Keratinocyte (primary cell): Measurements from ENCODE around the gene LRFN5. TPM values are rescaled to one million over a fixed set of nuclear protein-coding genes. Genes with fewer than 3 reads are reported as not detected.

ENCODE experiments used
- DNase-seq: peaks from one replicate; pipeline ENCODE4 v3.0.0-alpha.2; 2011; ENCODE audit warnings: low read depth, missing footprints, low spot score
- FAIRE-seq: peaks from 2 replicates; lab custom pipeline; 2011; peaks lifted over from hg19 to GRCh38; lab: Jason Lieb, UNC
- H2AFZ ChIP-seq: 2 replicates; pipeline ENCODE4 v1.6.0; 2012; ENCODE audit warnings: low read length, control low read depth, inconsistent platforms; ENCODE audit not compliant: control insufficient read depth
- H3K27ac ChIP-seq: 2 replicates; pipeline ENCODE4 v1.5.1; 2011; ENCODE audit warnings: low read length; ENCODE audit not compliant: control insufficient read depth, insufficient read depth
- H3K27me3 ChIP-seq: 3 replicates; pipeline ENCODE4 v1.6.0; 2011; ENCODE audit warnings: low read length; ENCODE audit not compliant: control insufficient read depth, insufficient read depth; ENCODE audit errors: extremely low read depth
- H3K36me3 ChIP-seq, 2 experiments: 2 replicates in 1 of 2; 3 replicates in 1 of 2; pipeline ENCODE4 v1.5.1; 2011; ENCODE audit warnings: low read length in 2 of 2, mild to moderate bottlenecking in 1 of 2; ENCODE audit not compliant: control insufficient read depth in 2 of 2, insufficient read depth in 2 of 2; ENCODE audit errors: extremely low read depth in 1 of 2
- H3K4me1 ChIP-seq: 3 replicates; pipeline ENCODE4 v1.5.1; 2011; ENCODE audit warnings: low read length; ENCODE audit not compliant: control insufficient read depth, insufficient read depth; ENCODE audit errors: extremely low read depth
- H3K4me2 ChIP-seq: 3 replicates; pipeline ENCODE4 v1.6.0; 2011; ENCODE audit warnings: low read depth, low read length; ENCODE audit not compliant: control insufficient read depth, insufficient read depth; ENCODE audit errors: extremely low read depth
- H3K4me3 ChIP-seq, 3 experiments: fragments of 200-600 bp in 1 of 3; sonication (generic) in 1 of 3; 2 replicates in 2 of 3; 3 replicates in 1 of 3; pipeline ENCODE4 v1.5.1; 2011 to 2016; ENCODE audit warnings: low read length in 3 of 3, mild to moderate bottlenecking in 3 of 3, control low read depth in 2 of 3, inconsistent platforms in 1 of 3, low read depth in 1 of 3, mixed read lengths in 1 of 3, mixed run types in 1 of 3, moderate library complexity in 1 of 3; ENCODE audit not compliant: control insufficient read depth in 2 of 3, insufficient read depth in 2 of 3; ENCODE audit errors: extremely low read depth in 1 of 3
- H3K79me2 ChIP-seq: 2 replicates; pipeline ENCODE4 v1.6.0; 2012; ENCODE audit warnings: low read length; ENCODE audit not compliant: control insufficient read depth, insufficient read depth
- H3K9ac ChIP-seq: 3 replicates; pipeline ENCODE4 v1.6.0; 2011; ENCODE audit warnings: low read length; ENCODE audit not compliant: control insufficient read depth, insufficient read depth; ENCODE audit errors: extremely low read depth
- H3K9me1 ChIP-seq: 3 replicates; pipeline ENCODE4 v1.6.0; 2011; ENCODE audit warnings: low read length; ENCODE audit not compliant: control insufficient read depth, insufficient read depth; ENCODE audit errors: extremely low read depth
- H3K9me3 ChIP-seq: 2 replicates; pipeline ENCODE4 v1.5.1; 2012; ENCODE audit warnings: low read depth, low read length; ENCODE audit not compliant: control insufficient read depth
- H4K20me1 ChIP-seq: 3 replicates; pipeline ENCODE4 v1.6.0; 2011; ENCODE audit warnings: low read length; ENCODE audit not compliant: control insufficient read depth, insufficient read depth; ENCODE audit errors: extremely low read depth
- EZH2 ChIP-seq: IDR thresholded peaks from one replicate; pipeline ENCODE4 v1.6.1; 2012; ENCODE audit warnings: inconsistent platforms, mild to moderate bottlenecking, low read length, moderate library complexity
- dilution Hi-C: fragments of 300-500 bp; cut with MboI; formaldehyde crosslinking; loops from one replicate; pipeline ENCODE4 v1.7.0; 2020; ENCODE audit warnings: low sequenced_read_pairs; ENCODE audit not compliant: extremely low pct_ligation_motif_present
- polyA plus RNA-seq, 5 experiments: library from polyadenylated mRNA; depleted of rRNA in 3 of 5; stranded (reverse) in 3 of 5; stranded (forward) in 1 of 5; unstranded in 1 of 5; fragments of >200 nt; gene quantifications; 1 replicate in 1 of 5; 2 replicates in 3 of 5; 3 replicates in 1 of 5; pipeline versions ENCODE4 v1.2.1 to v1.2.3, GENCODE V29; 2011 to 2012; ENCODE audit warnings: missing spikeins in 2 of 5, low read depth in 1 of 5, low replicate concordance in 1 of 5
- TF ChIP-seq, protein P1 (sequence below), 3 experiments: IDR thresholded peaks in 1 of 3; conservative IDR thresholded peaks in 1 of 3; optimal IDR thresholded peaks in 1 of 3; 2 replicates in 2 of 3; 3 replicates in 1 of 3; pipeline versions ENCODE3 to v1.5.1; 2011; ENCODE audit warnings: low read length in 3 of 3, mild to moderate bottlenecking in 3 of 3, moderate library complexity in 2 of 3, control low read depth in 1 of 3, inconsistent platforms in 1 of 3; ENCODE audit not compliant: insufficient read depth in 2 of 3; ENCODE audit errors: extremely low read depth in 1 of 3

LRFN5 gene
- polyA plus RNA-seq, 1 donor (not counting 4 experiments of a cell fraction or from before 2014, with no cell fraction given), result not detected

DNA sequence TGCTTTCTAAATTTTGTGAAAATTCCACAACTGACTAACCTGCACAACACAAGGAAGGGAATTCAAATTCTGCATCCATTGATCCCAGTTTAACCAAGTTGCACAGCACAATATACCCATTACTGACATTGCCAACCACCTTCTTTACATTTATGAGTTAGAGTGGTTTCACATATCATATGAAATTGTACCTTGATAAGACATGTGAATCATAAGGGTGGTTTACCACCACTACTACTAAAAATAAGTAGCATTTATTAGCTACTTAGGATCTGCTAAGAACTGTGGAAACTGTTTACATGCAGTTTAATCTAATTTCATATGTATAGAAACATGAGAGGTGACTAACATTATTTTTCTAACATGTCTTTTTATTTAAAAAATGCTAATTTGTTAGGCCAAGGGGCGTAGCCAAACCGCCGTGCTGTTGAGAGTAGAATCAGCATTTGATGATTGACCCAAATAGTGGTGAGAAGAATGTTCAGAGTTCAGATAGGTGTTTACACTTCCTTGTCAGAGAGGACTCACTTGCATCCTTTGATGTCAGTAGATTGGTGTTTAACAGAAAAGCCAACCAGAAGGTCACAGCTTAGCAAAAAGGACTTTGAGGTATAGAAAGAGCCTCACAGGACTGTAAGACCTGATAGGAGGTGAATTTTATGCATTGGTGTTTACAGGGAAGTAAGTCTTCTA lies 56.2 kb downstream of the LRFN5 start:
- Histone ChIP-seq H3K79me2 (no peaks in the 10 kb centered on the region), H3K27me3 (no peaks in the 10 kb centered on the region), H3K36me3 (no peaks in the 10 kb centered on the region), H3K9me3 (no peaks in the 10 kb centered on the region), H3K4me3 (no peak overlapping the region), H3K27ac (no peak overlapping the region), H3K9me1 (no peaks in the 10 kb centered on the region), H3K4me1 (no peaks in the 10 kb centered on the region), H2AFZ (no peak overlapping the region), H3K9ac (no peak overlapping the region), H4K20me1 (no peaks in the 10 kb centered on the region), H3K4me2 (no peak overlapping the region)
- FAIRE-seq (no peak), DNase-seq (no peak)
- dilution Hi-C loops, result no loop called here
- TF ChIP-seq EZH2, result no peak
- TF ChIP-seq, protein P1, sequence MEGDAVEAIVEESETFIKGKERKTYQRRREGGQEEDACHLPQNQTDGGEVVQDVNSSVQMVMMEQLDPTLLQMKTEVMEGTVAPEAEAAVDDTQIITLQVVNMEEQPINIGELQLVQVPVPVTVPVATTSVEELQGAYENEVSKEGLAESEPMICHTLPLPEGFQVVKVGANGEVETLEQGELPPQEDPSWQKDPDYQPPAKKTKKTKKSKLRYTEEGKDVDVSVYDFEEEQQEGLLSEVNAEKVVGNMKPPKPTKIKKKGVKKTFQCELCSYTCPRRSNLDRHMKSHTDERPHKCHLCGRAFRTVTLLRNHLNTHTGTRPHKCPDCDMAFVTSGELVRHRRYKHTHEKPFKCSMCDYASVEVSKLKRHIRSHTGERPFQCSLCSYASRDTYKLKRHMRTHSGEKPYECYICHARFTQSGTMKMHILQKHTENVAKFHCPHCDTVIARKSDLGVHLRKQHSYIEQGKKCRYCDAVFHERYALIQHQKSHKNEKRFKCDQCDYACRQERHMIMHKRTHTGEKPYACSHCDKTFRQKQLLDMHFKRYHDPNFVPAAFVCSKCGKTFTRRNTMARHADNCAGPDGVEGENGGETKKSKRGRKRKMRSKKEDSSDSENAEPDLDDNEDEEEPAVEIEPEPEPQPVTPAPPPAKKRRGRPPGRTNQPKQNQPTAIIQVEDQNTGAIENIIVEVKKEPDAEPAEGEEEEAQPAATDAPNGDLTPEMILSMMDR (optimal IDR thresholded peaks at IDR 0.05 in 1 of 3, IDR thresholded peaks at IDR 0.05 in 1 of 3, conservative IDR thresholded peaks at IDR 0.05 in 1 of 3; ENCODE audit: extremely low read depth in 1 of 3, insufficient read depth in 2 of 3, low read length in 3 of 3), result no peak

GRCh38 chr14:41663473-41663850 lies 56.8 kb downstream of the LRFN5 start:
- Histone ChIP-seq H4K20me1 (no peaks in the 10 kb centered on the region), H3K36me3 (no peaks in the 10 kb centered on the region), H3K9me3 (no peaks in the 10 kb centered on the region), H3K4me2 (no peak overlapping the region), H3K27ac (no peak overlapping the region), H3K4me1 (no peaks in the 10 kb centered on the region), H3K9ac (no peak overlapping the region), H3K79me2 (no peaks in the 10 kb centered on the region), H3K4me3 (no peak overlapping the region), H3K27me3 (no peaks in the 10 kb centered on the region), H2AFZ (no peak overlapping the region), H3K9me1 (no peaks in the 10 kb centered on the region)
- dilution Hi-C loops, result no loop called here
- FAIRE-seq (no peak), DNase-seq (no peak)
- TF ChIP-seq EZH2, result no peak
- TF ChIP-seq, protein P1 (optimal IDR thresholded peaks at IDR 0.05 in 1 of 3, IDR thresholded peaks at IDR 0.05 in 1 of 3, conservative IDR thresholded peaks at IDR 0.05 in 1 of 3; ENCODE audit: extremely low read depth in 1 of 3, insufficient read depth in 2 of 3, low read length in 3 of 3), result no peak
